MCF 10A (cell line): Measurements from ENCODE around the gene ANP32E. TPM values are rescaled to one million over a fixed set of nuclear protein-coding genes. Genes with fewer than 3 reads are reported as not detected.

Experiments
- BruUV-seq: library from RNA; stranded (reverse); fragments of 400-500 nt; replicated peaks from 2 replicates; lab custom pipeline; 2021; lab: Mats Ljungman, UMichigan
- CTCF ChIA-PET: fragments of 300-600 bp; sonication (Branson Sonifier 250); formaldehyde crosslinking; extraction: SDS; loops from one replicate; lab custom pipeline; 2021; ENCODE audit warnings: antibody characterized with exemption, inconsistent platforms; lab: Yijun Ruan, JAX
- POLR2A ChIA-PET: fragments of 300-600, 350-650 bp; sonication (Branson Sonifier 250); formaldehyde crosslinking; extraction: SDS; loops from one replicate; lab custom pipeline; 2020; ENCODE audit warnings: antibody characterized with exemption, inconsistent platforms; lab: Yijun Ruan, JAX
- DNase-seq: peaks from one replicate; pipeline ENCODE4 v3.0.0-alpha.2; 2018; ENCODE audit not compliant: unreplicated experiment
- H3K27ac Mint-ChIP-seq: one replicate; pipeline ENCODE4 v1.8.0; 2022; ENCODE audit warnings: mild to moderate bottlenecking, low read depth, mixed read lengths; ENCODE audit not compliant: unreplicated experiment
- H3K27me3 Mint-ChIP-seq: one replicate; pipeline ENCODE4 v1.8.0; 2022; ENCODE audit warnings: mixed read lengths; ENCODE audit not compliant: insufficient read depth, unreplicated experiment
- H3K36me3 Mint-ChIP-seq: one replicate; pipeline ENCODE4 v1.8.0; 2022; ENCODE audit warnings: mild to moderate bottlenecking, moderate library complexity, mixed read lengths; ENCODE audit not compliant: insufficient read depth, unreplicated experiment
- H3K4me1 Mint-ChIP-seq: one replicate; pipeline ENCODE4 v1.8.0; 2022; ENCODE audit warnings: mixed read lengths; ENCODE audit not compliant: insufficient read depth, unreplicated experiment
- H3K4me3 Mint-ChIP-seq: one replicate; pipeline ENCODE4 v1.8.0; 2022; ENCODE audit warnings: mild to moderate bottlenecking, moderate library complexity, mixed read lengths; ENCODE audit not compliant: unreplicated experiment
- H3K9me3 Mint-ChIP-seq: one replicate; pipeline ENCODE4 v1.8.0; 2022; ENCODE audit warnings: mixed read lengths; ENCODE audit not compliant: unreplicated experiment
- CTCF ChIP-seq: fragments of 200-600 bp; IDR thresholded peaks from one replicate; pipeline ENCODE4 v1.8.0; 2022; ENCODE audit warnings: antibody characterized with exemption, mild to moderate bottlenecking; ENCODE audit not compliant: unreplicated experiment
- intact Hi-C: fragments of 100-400 bp; cut with micrococcal nuclease; formaldehyde crosslinking; loops from 2 replicates; pipeline ENCODE4 v1.14.1; 2022
- total RNA-seq: library from RNA; stranded (reverse); gene quantifications from 2 replicates; pipeline ENCODE4 v1.2.3, GENCODE V29; 2022

ANP32E gene
- total RNA-seq, 1 experiment from 2014 or later, result 67.3 TPM

- Mint-ChIP-seq H3K36me3 (peaks cover 31% of the 10 kb centered on the region), H3K27ac (peak within 1 kb of the TSS; percentile 83), H3K27me3 (no peaks in the 10 kb centered on the region), H3K4me1 (peaks cover 32% of the 10 kb centered on the region), H3K9me3 (peaks cover 5% of the 10 kb centered on the region), H3K4me3 (peak within 1 kb of the TSS; percentile 81)
- BruUV-seq, result no TSS peak
- TF ChIP-seq CTCF, result no peak
- CTCF ChIA-PET, result interaction anchor here (1.3 to 4.6 kb wide), 4 partner anchors 9 to 13 kb away, joined by 4 to 47 read pairs (median 11); partner anchors contain the start of gene CA14
- POLR2A ChIA-PET, result interaction anchor here (0.7 to 6.3 kb wide), 28 partner anchors 11 to 1131 kb away, joined by 3 to 111 read pairs (median 4); partner anchors contain the start of genes ANP32E, CA14, CIART and CTSS
- intact Hi-C loops, result no loop called here
- DNase-seq, result peak; percentile 99
Measured at GRCh38 chr1:150268705-150269403, 32.9 kb upstream of the ANP32E start, which contains the start of gene APH1A. APH1A (minus strand) TSS chr1:150269016; CDS start chr1:150268810, 206 bp downstream.

- Mint-ChIP-seq H3K36me3 (peaks cover 31% of the 10 kb centered on the region), H3K9me3 (no peaks in the 10 kb centered on the region), H3K4me1 (peaks cover 29% of the 10 kb centered on the region), H3K4me3 (peak overlapping the region; percentile 81), H3K27ac (peak overlapping the region; percentile 83), H3K27me3 (no peaks in the 10 kb centered on the region)
- POLR2A ChIA-PET, result interaction anchor here (0.6 to 6.3 kb wide), 16 partner anchors 10 to 738 kb away, joined by 3 to 111 read pairs (median 4); partner anchors contain the start of genes ANP32E, CA14, CIART and GOLPH3L
- no peak for TF ChIP-seq CTCF
- CTCF ChIA-PET, result interaction anchor here (0.5 to 4.6 kb wide), 3 partner anchors 10 to 377 kb away, joined by 4 to 47 read pairs (median 4); partner anchors contain the start of gene CA14
- BruUV-seq, result no TSS peak
- intact Hi-C loops, result no loop called here
- peak; percentile 56 for DNase-seq
Measured at GRCh38 chr1:150268340-150268704, 32.4 kb upstream of the ANP32E start.

- peak overlapping the region; percentile 83 for H3K27ac Mint-ChIP-seq
- CTCF ChIA-PET, result interaction anchor here (0.5 to 4.6 kb wide), 3 partner anchors 12 to 376 kb away, joined by 3 to 47 read pairs (median 4); partner anchors contain the start of gene CA14
- intact Hi-C loops, result no loop called here
- no peak for TF ChIP-seq CTCF
- peak overlapping the region; percentile 81 for H3K4me3 Mint-ChIP-seq
- no peaks in the 10 kb centered on the region for H3K9me3 Mint-ChIP-seq
- no peak for DNase-seq
- TSS peak; percentile 32 for BruUV-seq
- peaks cover 33% of the 10 kb centered on the region for H3K4me1 Mint-ChIP-seq
- POLR2A ChIA-PET, result interaction anchor here (0.6 to 6.3 kb wide), 5 partner anchors 10 to 477 kb away, joined by 3 to 111 read pairs (median 25); partner anchors contain the start of genes ANP32E, CA14, CIART and VPS45
- H3K27me3 Mint-ChIP-seq, result no peaks in the 10 kb centered on the region
- H3K36me3 Mint-ChIP-seq, result peaks cover 33% of the 10 kb centered on the region
Measured at GRCh38 chr1:150267896-150268295, 32.0 kb upstream of the ANP32E start.

GRCh38 chr1:150263549-150263948, 27.6 kb upstream of the ANP32E start:
- no peak for DNase-seq
- ChIA-PET CTCF (interaction anchor here (12.7 kb wide), 1 partner anchor 16 kb away, joined by 215 read pairs; the partner anchor contains the start of gene CIART), POLR2A (interaction anchor here (0.7 to 11.7 kb wide), 5 partner anchors 9 to 106 kb away, joined by 3 to 239 read pairs (median 6); partner anchors contain the start of genes C1orf54 and CIART)
- BruUV-seq, result no TSS peak
- intact Hi-C loops, result no loop called here
- TF ChIP-seq CTCF, result no peak
- Mint-ChIP-seq H3K9me3 (no peaks in the 10 kb centered on the region), H3K4me3 (no peak overlapping the region), H3K36me3 (peaks cover 33% of the 10 kb centered on the region), H3K4me1 (peaks cover 50% of the 10 kb centered on the region), H3K27ac (peak overlapping the region; percentile 11), H3K27me3 (no peaks in the 10 kb centered on the region)
